ENCODE measurements around the gene SFMBT2.

Gene SFMBT2

GRCh38 chr10:7424919-7425318 is 14.1 kb upstream of the SFMBT2 start:
- DNase-seq, result no peak

GRCh38 chr10:7424315-7424714 is 13.5 kb upstream of the SFMBT2 start:
- no peak for DNase-seq

GRCh38 chr10:7423521-7423920 is 12.7 kb upstream of the SFMBT2 start:
- no peak for DNase-seq

- no peak for DNase-seq
These were observed 10.7 kb upstream of the SFMBT2 start for GRCh38 chr10:7421526-7421925.

- no peak for DNase-seq
These were observed 9.2 kb upstream of the SFMBT2 start for GRCh38 chr10:7419998-7420397.

DNA sequence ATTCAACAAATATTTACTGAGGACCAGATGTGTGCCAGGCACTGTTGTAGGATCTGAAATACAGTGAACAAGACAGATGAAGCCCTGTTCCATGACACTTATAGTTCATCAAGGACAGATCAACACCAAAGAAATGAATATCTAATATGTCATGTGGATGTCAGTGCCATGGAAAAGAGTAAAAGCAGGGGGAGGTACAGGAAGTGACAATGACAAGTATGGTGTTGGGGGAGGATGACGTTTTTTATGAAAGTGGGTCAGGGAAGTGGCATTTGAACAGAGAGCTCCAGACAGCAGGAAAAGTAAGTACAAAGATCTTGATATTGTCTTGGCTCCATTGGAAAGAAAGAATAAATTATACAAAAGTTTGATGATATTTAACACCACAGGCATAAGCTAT is 7.0 kb upstream of the SFMBT2 start:
- no peak for DNase-seq

DNA sequence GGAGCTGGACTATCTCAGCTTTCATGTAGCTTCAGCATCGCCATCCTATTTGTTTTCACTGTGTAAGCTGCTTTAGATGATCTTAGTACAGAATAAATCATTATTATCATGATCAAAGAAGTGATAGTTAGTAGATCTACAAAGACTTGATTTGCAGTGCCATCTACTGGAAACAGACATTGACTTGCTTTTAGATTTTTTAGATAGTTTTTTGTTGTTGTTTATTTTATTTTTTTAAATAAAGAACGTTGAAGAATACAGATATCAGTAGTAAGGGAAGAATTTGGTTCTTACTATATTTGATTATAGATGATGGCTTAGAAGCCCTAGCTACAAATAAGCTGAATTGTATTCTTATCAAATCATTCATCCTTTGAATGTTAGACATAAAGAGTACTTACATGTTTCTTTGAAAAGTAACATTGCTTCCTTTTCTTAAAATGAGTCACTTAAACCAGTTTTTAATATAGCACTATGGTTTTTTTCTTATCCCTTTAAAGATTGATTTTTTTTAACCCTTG is 6.3 kb upstream of the SFMBT2 start:
- DNase-seq, result peak; percentile 69

DNA sequence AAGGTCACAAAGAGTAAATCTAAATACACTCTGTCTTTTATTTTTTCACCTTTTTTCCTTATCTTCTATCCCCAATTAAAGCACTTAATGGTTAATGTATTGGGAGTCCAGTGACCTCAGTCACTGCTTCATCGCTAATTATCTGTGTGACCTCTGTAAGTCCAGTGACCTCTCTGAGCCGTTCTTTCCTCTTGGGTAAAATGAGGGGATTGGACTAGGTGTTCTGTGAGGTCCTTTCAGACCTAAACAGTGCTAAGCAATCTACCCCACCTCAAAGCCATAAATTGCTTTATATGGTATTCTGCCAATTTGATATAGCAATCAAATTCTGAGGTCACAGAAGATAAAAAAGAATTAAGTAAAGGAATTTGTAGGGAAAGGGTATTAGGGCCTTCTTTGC is 3.9 kb upstream of the SFMBT2 start:
- no peak for DNase-seq

GRCh38 chr10:7412928-7413282 is 2.1 kb upstream of the SFMBT2 start:
- no peak for DNase-seq

GRCh38 chr10:7412237-7412927 is 1.5 kb upstream of the SFMBT2 start:
- peak; percentile 53 for DNase-seq

DNA sequence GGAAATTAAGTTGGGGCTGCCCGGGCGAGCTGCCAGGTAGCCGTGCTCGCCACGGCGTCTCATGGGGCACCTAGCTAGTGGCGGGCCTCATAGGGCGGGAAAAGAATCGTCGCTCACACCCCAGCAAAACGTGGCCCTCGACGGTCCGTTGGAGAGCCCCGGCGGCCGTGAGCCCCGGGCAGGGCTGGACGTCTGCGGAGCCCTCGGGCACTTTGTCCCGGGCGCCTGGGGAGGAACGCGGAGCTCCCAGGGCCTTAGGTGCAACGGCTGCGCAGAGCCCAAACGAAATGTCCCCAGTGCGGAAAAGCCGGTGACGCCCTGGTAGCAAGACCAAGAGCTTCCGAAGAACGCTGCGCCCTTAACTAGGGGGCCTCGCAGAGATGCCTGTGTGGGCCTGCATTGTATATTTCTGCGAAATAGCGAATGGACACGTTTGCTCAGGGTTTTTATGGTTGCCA is 866 bp upstream of the SFMBT2 start:
- peak; percentile 62 for DNase-seq

GRCh38 chr10:7410301-7410861 is 453 bp downstream of the SFMBT2 start:
- DNase-seq, result peak; percentile 51

GRCh38 chr10:7409732-7410168 is 1.1 kb downstream of the SFMBT2 start:
- DNase-seq, result peak; percentile 32

GRCh38 chr10:7409045-7409731 is 1.6 kb downstream of the SFMBT2 start:
- peak; percentile 61 for DNase-seq

DNA sequence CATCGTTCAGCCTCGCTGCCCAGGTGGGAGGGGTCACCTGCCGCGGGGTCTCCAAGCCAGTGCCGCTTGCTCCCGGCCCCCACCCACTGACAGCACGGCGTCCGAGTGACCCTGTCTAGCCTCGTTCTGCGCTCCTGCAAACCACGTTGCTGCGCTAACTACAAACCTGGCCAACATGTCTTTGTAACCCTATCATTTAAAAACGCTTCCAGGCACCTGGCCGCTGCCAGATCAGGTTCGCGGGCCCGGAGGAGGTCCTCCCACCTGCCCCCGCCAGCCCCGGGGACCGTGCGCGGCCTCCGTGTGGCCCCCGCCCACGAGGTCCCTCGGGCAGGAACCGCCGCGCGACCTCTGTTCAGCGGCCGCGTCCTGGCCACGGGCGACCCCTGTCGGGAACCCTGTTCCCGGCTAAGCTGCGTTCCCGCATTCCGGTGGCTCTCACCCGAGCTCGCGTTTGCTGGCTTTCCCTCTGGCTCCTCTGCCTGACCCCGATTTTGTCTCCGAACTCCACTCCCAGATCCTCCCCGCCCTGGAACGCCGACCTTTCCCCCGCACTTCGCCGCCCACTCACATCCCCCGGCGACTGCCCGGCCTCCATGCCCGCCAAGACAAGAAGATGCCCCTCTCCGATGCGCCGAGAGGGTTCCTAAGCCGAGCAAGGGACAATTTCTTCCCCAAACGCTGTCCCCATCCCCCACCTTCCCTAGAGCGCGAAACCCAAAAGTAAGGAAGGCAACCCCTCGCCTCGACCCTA is 2.4 kb downstream of the SFMBT2 start:
- peak; percentile 75 for DNase-seq

- peak; percentile 75 for DNase-seq
These were observed 3.2 kb downstream of the SFMBT2 start for GRCh38 chr10:7407368-7408290.

DNA sequence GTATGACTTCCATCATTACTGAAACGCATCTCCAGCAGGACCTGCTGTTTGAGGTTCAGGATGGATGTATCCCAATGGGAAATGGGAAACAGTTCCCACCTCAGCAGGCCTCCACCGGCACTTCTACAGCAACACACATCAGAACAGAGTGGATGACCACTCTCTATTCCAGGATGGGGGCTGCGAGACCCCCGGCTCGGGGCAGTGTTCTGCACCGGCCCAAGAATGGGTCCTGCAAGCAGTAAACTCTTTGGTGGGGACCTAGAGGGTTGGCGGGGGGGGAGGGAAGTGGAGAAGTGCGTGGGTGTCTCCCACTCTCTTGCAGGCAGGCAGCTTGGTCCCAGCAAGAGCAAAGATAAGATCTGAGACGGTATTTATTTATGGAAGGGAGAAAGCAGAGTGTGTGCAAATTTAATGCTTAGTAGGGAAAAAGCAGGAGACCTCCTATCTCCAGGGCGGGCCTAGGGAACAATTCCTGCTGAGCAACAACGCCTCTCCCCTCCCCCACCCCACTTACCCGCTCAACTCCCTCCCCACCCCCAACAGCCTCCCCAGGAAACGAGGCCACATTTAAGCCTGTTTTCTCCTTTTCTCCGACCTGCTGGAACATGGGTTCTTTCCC is 4.0 kb downstream of the SFMBT2 start:
- DNase-seq, result no peak

GRCh38 chr10:7405637-7406036 is 5.2 kb downstream of the SFMBT2 start:
- DNase-seq, result no peak

GRCh38 chr10:7403620-7404019 is 7.2 kb downstream of the SFMBT2 start:
- DNase-seq, result no peak

DNA sequence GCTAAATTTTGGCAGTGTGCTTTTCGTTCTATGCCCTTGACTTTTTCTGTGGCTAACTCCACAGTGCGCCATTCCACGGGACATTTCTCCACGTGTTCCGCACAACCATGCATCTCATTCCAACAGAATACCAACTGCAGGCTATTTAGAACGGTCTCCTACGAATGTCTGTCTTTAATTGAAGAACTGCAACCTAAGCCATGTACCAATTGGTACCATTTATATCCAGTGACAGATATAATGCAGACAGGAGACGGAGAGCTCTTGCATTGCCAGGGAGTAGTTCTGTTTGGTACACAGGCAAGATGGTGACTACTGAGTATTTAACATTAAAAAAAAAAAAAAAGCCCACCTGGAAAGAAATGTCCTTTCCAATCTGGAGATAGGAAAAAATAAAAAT is 9.1 kb downstream of the SFMBT2 start:
- DNase-seq, result no peak

DNA sequence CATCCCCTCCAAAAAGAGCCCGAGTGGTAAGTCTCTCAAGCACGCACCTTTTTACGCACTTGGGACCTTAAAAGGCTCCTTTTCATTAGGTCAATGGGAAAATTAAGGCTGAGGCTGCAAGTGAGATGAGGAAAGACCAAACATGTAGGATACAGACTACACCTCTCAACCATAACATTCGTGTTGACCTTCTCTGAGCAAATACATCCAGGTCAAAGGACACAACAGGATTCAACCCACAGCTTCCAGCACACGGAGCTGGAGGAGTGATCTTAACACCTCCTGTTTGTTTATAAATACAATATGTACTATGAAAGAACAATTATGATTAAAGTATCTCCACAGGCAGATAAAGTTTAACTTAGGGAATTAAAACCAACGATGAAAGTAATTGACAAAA is 9.7 kb downstream of the SFMBT2 start:
- no peak for DNase-seq

Measured in hematopoietic multipotent progenitor cell treated with erythropoietin and hydrocortisone succinate and interleukin-3 and kit ligand, for 4 days (in vitro differentiated cells).